ENCODE measurements around the gene ACOXL. TPM values are rescaled to one million over a fixed set of nuclear protein-coding genes. Genes with fewer than 3 reads are reported as not detected.

The ACOXL gene
- total and polyA plus RNA-seq, 2 donors (not counting 3 experiments of a cell fraction or from before 2014, with no cell fraction given): not detected

DNA sequence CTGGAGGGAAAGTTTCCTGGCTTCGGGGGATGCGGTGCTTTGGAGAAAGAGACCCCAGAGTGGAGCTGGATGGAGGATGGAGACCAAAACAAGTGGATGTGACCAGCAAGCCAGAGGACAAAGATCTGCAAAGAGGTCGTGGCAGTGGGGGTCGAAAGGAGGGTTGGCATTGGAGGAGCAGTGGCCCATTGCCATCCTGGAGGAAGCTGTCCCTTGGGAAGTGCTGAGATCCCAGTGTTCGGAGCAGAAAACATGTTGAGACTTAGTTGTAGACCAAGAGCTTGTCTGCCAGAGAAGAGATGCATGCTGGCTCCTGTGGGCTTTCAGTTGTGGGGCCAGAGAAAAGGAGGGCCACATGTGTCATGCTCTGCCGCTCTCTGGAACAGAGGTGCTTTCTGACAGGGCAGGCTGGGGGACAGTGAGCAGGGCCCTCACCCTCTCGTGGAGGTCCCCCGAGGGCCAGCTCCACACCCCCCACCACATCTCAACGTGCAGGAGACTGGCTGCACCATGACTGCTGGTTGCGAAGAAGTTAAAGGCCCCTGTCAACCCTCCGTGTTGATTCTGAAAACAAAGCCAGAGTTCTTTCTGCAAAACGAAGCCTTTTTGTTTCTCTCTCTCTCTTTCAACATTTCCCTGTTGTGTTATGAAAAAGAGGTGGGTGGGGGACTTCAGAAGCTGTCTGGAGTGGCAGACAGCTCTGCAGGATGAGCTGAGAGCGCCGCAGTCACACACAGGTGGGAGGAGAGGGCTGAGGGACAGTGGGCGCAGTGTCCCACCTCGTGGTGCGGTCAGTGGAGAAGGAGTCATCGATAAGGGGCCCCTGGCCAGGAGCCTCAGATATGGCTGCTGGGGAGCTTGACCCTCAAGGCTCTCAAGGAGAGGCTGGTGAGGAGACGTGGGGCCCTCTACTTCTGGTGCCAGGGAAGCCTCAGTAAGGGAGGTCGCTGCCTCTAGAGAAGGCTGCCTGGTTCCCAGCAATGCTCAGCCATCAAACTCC, 310.7 kb downstream of the ACOXL start:
- BruUV-seq (replicated peaks): no TSS peak
- Histone ChIP-seq H3K9me1 (replicated peaks; ENCODE audit: control insufficient read depth, extremely low read depth, insufficient read depth, low read length) (no peaks in the 10 kb centered on the region), H2AFZ (ENCODE audit: low read depth, low read length) (no peak overlapping the region), H3K9me3 (replicated peaks; ENCODE audit: control insufficient read depth, insufficient read depth, low read length) (no peaks in the 10 kb centered on the region), H3K36me3 (ENCODE audit: control insufficient read depth in 2 of 2, extremely low read depth in 1 of 2, insufficient read depth in 2 of 2, low read length in 2 of 2) (no peaks in the 10 kb centered on the region), H3K9ac (replicated peaks; ENCODE audit: extremely low read depth, insufficient read depth, low read length) (no peak overlapping the region), H4K20me1 (replicated peaks; ENCODE audit: control insufficient read depth, extremely low read depth, insufficient read depth, low read length) (no peaks in the 10 kb centered on the region), H3K4me1 (ENCODE audit: control insufficient read depth, extremely low read depth, insufficient read depth, low read length) (no peaks in the 10 kb centered on the region), H3K27ac (ENCODE audit: insufficient read depth, low read depth, low read length) (no peak overlapping the region), H3K79me2 (ENCODE audit: control insufficient read depth, insufficient read depth, low read length) (no peaks in the 10 kb centered on the region), H3K4me3 (replicated peaks in 1 of 3; ENCODE audit: insufficient read depth in 1 of 3, low read depth in 1 of 3, low read length in 3 of 3) (no peak overlapping the region), H3K27me3 (ENCODE audit: control insufficient read depth in 2 of 2, insufficient read depth in 2 of 2, low read length in 2 of 2) (peaks cover 9 to 16% of the 10 kb centered on the region in 2 experiments), H3K4me2 (ENCODE audit: insufficient read depth, low read length) (no peak overlapping the region)
- intact Hi-C loops (cut with micrococcal nuclease) (no loop called here), dilution Hi-C loops (cut with MboI; ENCODE audit: extremely low pct_ligation_motif_present, low sequenced_read_pairs) (no loop called here)
- no peak for TF ChIP-seq POLR2AphosphoS5 (IDR thresholded peaks at IDR 0.05; ENCODE audit: insufficient read depth, low read depth, low read length)
- no peak for TF ChIP-seq GATA2 (IDR thresholded peaks at IDR 0.05; ENCODE audit: insufficient read depth, insufficient read length, low read depth, low read length)
- TF ChIP-seq, protein P1, sequence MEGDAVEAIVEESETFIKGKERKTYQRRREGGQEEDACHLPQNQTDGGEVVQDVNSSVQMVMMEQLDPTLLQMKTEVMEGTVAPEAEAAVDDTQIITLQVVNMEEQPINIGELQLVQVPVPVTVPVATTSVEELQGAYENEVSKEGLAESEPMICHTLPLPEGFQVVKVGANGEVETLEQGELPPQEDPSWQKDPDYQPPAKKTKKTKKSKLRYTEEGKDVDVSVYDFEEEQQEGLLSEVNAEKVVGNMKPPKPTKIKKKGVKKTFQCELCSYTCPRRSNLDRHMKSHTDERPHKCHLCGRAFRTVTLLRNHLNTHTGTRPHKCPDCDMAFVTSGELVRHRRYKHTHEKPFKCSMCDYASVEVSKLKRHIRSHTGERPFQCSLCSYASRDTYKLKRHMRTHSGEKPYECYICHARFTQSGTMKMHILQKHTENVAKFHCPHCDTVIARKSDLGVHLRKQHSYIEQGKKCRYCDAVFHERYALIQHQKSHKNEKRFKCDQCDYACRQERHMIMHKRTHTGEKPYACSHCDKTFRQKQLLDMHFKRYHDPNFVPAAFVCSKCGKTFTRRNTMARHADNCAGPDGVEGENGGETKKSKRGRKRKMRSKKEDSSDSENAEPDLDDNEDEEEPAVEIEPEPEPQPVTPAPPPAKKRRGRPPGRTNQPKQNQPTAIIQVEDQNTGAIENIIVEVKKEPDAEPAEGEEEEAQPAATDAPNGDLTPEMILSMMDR (IDR thresholded peaks at IDR 0.05; ENCODE audit: extremely low read depth in 1 of 2, insufficient read depth in 1 of 2, low read depth in 1 of 2, low read length in 2 of 2): no peak
- no peak for TF ChIP-seq POLR2A (IDR thresholded peaks at IDR 0.05; ENCODE audit: low read depth, low read length)
- no peak for TF ChIP-seq JUN (IDR thresholded peaks at IDR 0.05; ENCODE audit: borderline replicate concordance, insufficient read depth, insufficient read length, low read depth)
- TF ChIP-seq, protein P2, sequence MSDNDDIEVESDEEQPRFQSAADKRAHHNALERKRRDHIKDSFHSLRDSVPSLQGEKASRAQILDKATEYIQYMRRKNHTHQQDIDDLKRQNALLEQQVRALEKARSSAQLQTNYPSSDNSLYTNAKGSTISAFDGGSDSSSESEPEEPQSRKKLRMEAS (IDR thresholded peaks at IDR 0.05; ENCODE audit: insufficient read depth, insufficient read length): no peak
- no peak for TF ChIP-seq FOS (IDR thresholded peaks at IDR 0.05; ENCODE audit: borderline replicate concordance, insufficient read depth, low read length)
- TF ChIP-seq MYC (IDR thresholded peaks at IDR 0.05; ENCODE audit: low read depth, low read length): no peak
- TF ChIP-seq EZH2 (IDR thresholded peaks at IDR 0.05; ENCODE audit: borderline replicate concordance, low read depth, low read length, severe bottlenecking): no peak
- FAIRE-seq (no peak), DNase-seq (ENCODE audit: low read depth, low spot score) (no peak)
- ChIA-PET POLR2A (no interaction called here), CTCF (interaction anchor here (0.5 kb wide), 1 partner anchor 1173 kb away, joined by 3 read pairs; no protein-coding TSS in a partner anchor)
